Neural cell (in vitro differentiated cells): ENCODE results near the gene MAPK11. TPM values are rescaled to one million over a fixed set of nuclear protein-coding genes. Genes with fewer than 3 reads are reported as not detected.

Experiments used
- H2AFZ ChIP-seq: fragments of 200-600, 300-800 bp; sonication (generic), shearing (Covaris generic); 2 replicates; pipeline ENCODE4 v1.6.0; 2014; ENCODE audit warnings: low read depth, mild to moderate bottlenecking, antibody characterized with exemption, low read length, moderate library complexity
- H3F3A ChIP-seq: fragments of 200-600 bp; shearing (Covaris generic); 2 replicates; pipeline ENCODE4 v1.6.1; 2016; ENCODE audit warnings: mild to moderate bottlenecking, moderate library complexity, mixed read lengths, antibody characterized with exemption, low read length; ENCODE audit not compliant: insufficient read depth, poor library complexity, severe bottlenecking
- H3K27ac ChIP-seq: fragments of 200-600, 300-800 bp; sonication (generic), shearing (Covaris generic); 2 replicates; pipeline ENCODE4 v1.5.1; 2014; ENCODE audit warnings: mild to moderate bottlenecking, low read length, moderate library complexity
- H3K27me3 ChIP-seq: fragments of 300-800, 200-600 bp; sonication (generic), shearing (Covaris generic); 2 replicates; pipeline ENCODE4 v1.6.0; 2014; ENCODE audit warnings: mild to moderate bottlenecking, low read depth, low read length, moderate library complexity; ENCODE audit not compliant: insufficient read depth
- H3K36me3 ChIP-seq: fragments of 300-800, 200-600 bp; sonication (generic), shearing (Covaris generic); 2 replicates; pipeline ENCODE4 v1.5.1; 2014; ENCODE audit warnings: mild to moderate bottlenecking, antibody characterized with exemption, low read length, moderate library complexity; ENCODE audit not compliant: insufficient read depth
- H3K4me2 ChIP-seq: fragments of 300-800, 200-600 bp; sonication (generic), shearing (Covaris generic); 2 replicates; pipeline ENCODE4 v1.6.0; 2014; ENCODE audit warnings: mild to moderate bottlenecking, low read length
- H3K4me3 ChIP-seq: fragments of 300-800, 200-600 bp; sonication (generic), shearing (Covaris generic); 2 replicates; pipeline ENCODE4 v1.5.1; 2014; ENCODE audit warnings: mild to moderate bottlenecking, low read length, moderate library complexity
- H3K79me2 ChIP-seq: fragments of 200-600 bp; shearing (Covaris generic); replicated peaks from 2 replicates; pipeline ENCODE4 v1.6.0; 2014; ENCODE audit warnings: mild to moderate bottlenecking, low read length, moderate library complexity; ENCODE audit not compliant: insufficient read depth
- H3K9ac ChIP-seq: fragments of 300-800, 200-600 bp; sonication (generic), shearing (Covaris generic); 2 replicates; pipeline ENCODE4 v1.6.1; 2016; ENCODE audit warnings: mild to moderate bottlenecking, low read length, mixed read lengths
- H3K9me2 ChIP-seq: fragments of 200-600 bp; shearing (Covaris generic); 2 replicates; pipeline ENCODE4 v1.6.1; 2016; ENCODE audit warnings: mild to moderate bottlenecking, low read length, mixed read lengths; ENCODE audit not compliant: insufficient read depth
- H3K9me3 ChIP-seq: fragments of 200-600, 300-800 bp; sonication (generic), shearing (Covaris generic); 2 replicates; pipeline ENCODE4 v1.6.1; 2016; ENCODE audit warnings: mild to moderate bottlenecking, mixed run types, low read length, moderate library complexity, mixed read lengths
- H4K20me1 ChIP-seq: fragments of 200-600 bp; shearing (Covaris generic); 2 replicates; pipeline ENCODE4 v1.6.1; 2016; ENCODE audit warnings: mild to moderate bottlenecking, mixed run types; ENCODE audit not compliant: insufficient read depth
- CTCF ChIP-seq: fragments of 450-650 bp; IDR thresholded peaks from 2 replicates; pipeline ENCODE4 v1.5.1; 2014; ENCODE audit warnings: antibody characterized with exemption, mild to moderate bottlenecking, moderate library complexity; ENCODE audit not compliant: poor library complexity, severe bottlenecking
- EP300 ChIP-seq: fragments of 450-650 bp; conservative IDR thresholded peaks from 2 replicates; pipeline ENCODE4 v1.6.1; 2014; ENCODE audit warnings: antibody characterized with exemption, mild to moderate bottlenecking, moderate library complexity; ENCODE audit not compliant: poor library complexity, severe bottlenecking
- EZH2 ChIP-seq: fragments of 200-600, 300-800 bp; shearing (Covaris generic), sonication (generic); IDR thresholded peaks from 2 replicates; pipeline ENCODE4 v1.6.1; 2014; ENCODE audit warnings: antibody characterized with exemption, low read length, borderline replicate concordance, mild to moderate bottlenecking; ENCODE audit not compliant: insufficient read depth, poor library complexity, severe bottlenecking
- POLR2AphosphoS5 ChIP-seq: IDR thresholded peaks from 2 replicates; pipeline ENCODE4 v1.6.1; 2012
- RAD21 ChIP-seq: fragments of 450-650 bp; conservative IDR thresholded peaks from 2 replicates; pipeline ENCODE4 v1.6.1; 2014; ENCODE audit warnings: antibody characterized with exemption, mild to moderate bottlenecking, moderate library complexity
- TAF1 ChIP-seq: IDR thresholded peaks from 2 replicates; pipeline ENCODE4 v1.6.1; 2012; ENCODE audit warnings: low read depth
- polyA minus RNA-seq: library from RNA; depleted of rRNA, polyadenylated mRNA; stranded (reverse); fragments of >200 nt; gene quantifications from 2 replicates; pipeline ENCODE4 v1.2.3, GENCODE V29; 2014
- polyA plus RNA-seq: library from polyadenylated mRNA; depleted of rRNA; stranded (reverse); fragments of >200 nt; gene quantifications from 2 replicates; pipeline ENCODE4 v1.2.3, GENCODE V29; 2014
- TF ChIP-seq, protein P1 (sequence below): IDR thresholded peaks from 2 replicates; pipeline ENCODE4 v1.6.1; 2012; ENCODE audit warnings: borderline replicate concordance

Gene MAPK11
- polyA plus RNA-seq (36.3 and 55.0 TPM in 2 replicates), polyA minus RNA-seq (11.2 and 15.3 TPM in 2 replicates)

DNA sequence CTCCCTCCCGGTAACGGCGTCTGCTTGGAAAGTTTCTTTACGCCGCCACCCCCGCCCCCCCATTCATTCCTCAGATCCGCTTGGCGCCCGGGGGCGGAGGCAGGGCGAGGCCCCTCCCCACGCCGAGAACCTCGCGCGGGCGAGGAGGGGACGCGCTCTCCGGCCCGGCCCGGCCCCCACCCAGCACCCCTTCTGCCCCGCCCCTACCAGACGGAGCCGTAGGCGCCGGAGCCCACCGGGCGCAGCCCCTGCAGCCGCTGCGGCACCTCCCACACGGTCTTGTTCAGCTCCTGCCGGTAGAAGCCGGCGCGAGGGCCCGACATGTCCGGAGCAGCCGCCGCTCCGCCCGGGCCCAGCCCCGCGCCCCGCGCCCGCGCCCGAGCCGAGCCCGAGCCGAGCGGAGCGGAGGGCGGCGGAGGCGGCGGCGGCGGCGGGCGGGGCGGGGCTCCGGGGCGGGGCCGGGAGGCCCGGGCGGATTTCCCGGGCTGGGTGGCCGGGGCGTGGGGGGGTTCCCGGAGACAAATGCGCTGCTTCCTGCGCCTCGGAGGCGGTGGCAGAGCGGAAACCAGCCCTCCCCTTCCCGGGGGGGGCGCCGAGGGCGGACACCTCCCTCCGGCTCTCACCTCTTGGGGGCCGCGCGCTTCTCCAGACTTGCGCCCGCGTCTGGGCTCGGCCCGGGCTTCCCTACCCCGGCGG lies at the start of gene MAPK11:
Gene MAPK11 (minus strand): TSS at position 411 of the 696 bp plus-strand sequence. CDS start 88 bp downstream, at position 323.
- H3K27me3 ChIP-seq = no peaks in the 10 kb centered on the region
- no peaks in the 10 kb centered on the region for H3F3A ChIP-seq
- no peaks in the 10 kb centered on the region for H3K9me2 ChIP-seq
- H3K79me2 ChIP-seq = no peaks in the 10 kb centered on the region
- H3K4me3 ChIP-seq = peak within 1 kb of the TSS; percentile 77
- H3K9me3 ChIP-seq = no peaks in the 10 kb centered on the region
- H2AFZ ChIP-seq = peak within 1 kb of the TSS; percentile 60
- H3K27ac ChIP-seq = peak within 1 kb of the TSS; percentile 58
- peak within 1 kb of the TSS; percentile 86 for H3K4me2 ChIP-seq
- H3K36me3 ChIP-seq = no peaks in the 10 kb centered on the region
- H3K9ac ChIP-seq = peak within 1 kb of the TSS; percentile 81
- H4K20me1 ChIP-seq = no peaks in the 10 kb centered on the region
- TF ChIP-seq RAD21 (no peak), EP300 (no peak), POLR2AphosphoS5 (peak; percentile 11), EZH2 (no peak), CTCF (no peak), TAF1 (no peak)

DNA sequence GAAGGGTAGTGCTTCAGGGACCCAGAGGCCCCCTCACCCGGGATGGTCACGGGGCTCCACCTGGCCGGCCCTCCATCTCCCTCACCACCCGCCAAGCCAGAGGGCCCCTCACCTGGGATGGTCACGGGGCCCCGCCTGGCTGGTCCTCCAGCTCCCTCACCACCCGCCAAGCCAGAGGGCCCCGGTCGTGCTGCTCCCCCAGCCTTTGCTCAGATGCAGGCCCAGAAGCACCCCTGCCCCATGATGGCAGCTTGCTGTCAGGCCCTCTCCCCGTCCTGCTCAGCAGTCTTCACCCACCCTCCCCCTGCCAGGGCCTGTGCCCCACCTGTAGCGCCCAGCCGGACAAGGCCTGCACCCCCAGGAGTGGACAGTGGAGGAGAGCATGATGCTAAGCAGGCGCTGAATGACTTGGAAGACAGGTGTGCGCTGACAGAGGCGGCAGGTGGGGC lies 49.3 kb upstream of the MAPK11 start:
- H3K4me3 ChIP-seq = no peak overlapping the region
- H3K9ac ChIP-seq = no peak overlapping the region
- H3K27me3 ChIP-seq = no peaks in the 10 kb centered on the region
- no peaks in the 10 kb centered on the region for H3K9me3 ChIP-seq
- H3K4me2 ChIP-seq = no peak overlapping the region
- no peaks in the 10 kb centered on the region for H4K20me1 ChIP-seq
- TF ChIP-seq, protein P1, sequence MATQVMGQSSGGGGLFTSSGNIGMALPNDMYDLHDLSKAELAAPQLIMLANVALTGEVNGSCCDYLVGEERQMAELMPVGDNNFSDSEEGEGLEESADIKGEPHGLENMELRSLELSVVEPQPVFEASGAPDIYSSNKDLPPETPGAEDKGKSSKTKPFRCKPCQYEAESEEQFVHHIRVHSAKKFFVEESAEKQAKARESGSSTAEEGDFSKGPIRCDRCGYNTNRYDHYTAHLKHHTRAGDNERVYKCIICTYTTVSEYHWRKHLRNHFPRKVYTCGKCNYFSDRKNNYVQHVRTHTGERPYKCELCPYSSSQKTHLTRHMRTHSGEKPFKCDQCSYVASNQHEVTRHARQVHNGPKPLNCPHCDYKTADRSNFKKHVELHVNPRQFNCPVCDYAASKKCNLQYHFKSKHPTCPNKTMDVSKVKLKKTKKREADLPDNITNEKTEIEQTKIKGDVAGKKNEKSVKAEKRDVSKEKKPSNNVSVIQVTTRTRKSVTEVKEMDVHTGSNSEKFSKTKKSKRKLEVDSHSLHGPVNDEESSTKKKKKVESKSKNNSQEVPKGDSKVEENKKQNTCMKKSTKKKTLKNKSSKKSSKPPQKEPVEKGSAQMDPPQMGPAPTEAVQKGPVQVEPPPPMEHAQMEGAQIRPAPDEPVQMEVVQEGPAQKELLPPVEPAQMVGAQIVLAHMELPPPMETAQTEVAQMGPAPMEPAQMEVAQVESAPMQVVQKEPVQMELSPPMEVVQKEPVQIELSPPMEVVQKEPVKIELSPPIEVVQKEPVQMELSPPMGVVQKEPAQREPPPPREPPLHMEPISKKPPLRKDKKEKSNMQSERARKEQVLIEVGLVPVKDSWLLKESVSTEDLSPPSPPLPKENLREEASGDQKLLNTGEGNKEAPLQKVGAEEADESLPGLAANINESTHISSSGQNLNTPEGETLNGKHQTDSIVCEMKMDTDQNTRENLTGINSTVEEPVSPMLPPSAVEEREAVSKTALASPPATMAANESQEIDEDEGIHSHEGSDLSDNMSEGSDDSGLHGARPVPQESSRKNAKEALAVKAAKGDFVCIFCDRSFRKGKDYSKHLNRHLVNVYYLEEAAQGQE = no peak
- TF ChIP-seq CTCF = no peak
- no peak for TF ChIP-seq POLR2AphosphoS5
- no peak for TF ChIP-seq TAF1
- no peak for TF ChIP-seq RAD21
- TF ChIP-seq EP300 = no peak
- no peaks in the 10 kb centered on the region for H3K36me3 ChIP-seq
- no peaks in the 10 kb centered on the region for H3F3A ChIP-seq
- no peak overlapping the region for H2AFZ ChIP-seq
- no peaks in the 10 kb centered on the region for H3K9me2 ChIP-seq
- no peak overlapping the region for H3K27ac ChIP-seq
- no peaks in the 10 kb centered on the region for H3K79me2 ChIP-seq
